NCI-H128 (cell line): ENCODE results near the gene MRPL11.
A peak's percentile ranks its signal among the peaks of the same experiment; 100 is the strongest.
"Not testable (repeated sequence)": the region's sequence is repeated elsewhere in the genome, so short reads cannot be mapped to it uniquely, and the experiment has no call there.

Experiments
- DNase-seq: peaks from one replicate; lab custom pipeline; 2025; ENCODE audit not compliant: unreplicated experiment; lab: John Stamatoyannopoulos, UW

MRPL11 gene

DNA sequence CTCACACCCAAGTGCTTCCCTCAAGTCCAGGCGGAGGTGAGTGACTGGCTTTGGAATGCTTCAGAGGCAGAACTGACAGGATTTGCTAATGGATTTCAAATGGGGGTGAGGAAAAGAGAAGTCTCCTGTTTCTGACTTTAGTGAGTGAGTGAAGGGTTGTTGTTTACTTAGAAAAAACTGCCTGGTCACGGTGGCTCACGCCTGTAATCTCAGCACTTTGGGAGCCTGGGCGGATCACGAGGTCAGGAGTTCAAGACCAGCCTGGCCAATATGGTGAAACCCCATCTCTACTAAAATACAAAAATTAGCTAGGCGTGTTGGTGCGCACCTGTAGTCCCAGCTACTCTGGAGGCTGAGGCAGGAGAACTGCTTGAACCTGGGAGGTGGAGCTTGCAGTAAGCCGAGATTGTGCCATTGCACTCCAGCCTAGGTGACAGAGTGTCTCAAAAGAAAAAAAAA is 6.7 kb downstream of the MRPL11 start:
- DNase-seq, result not testable (repeated sequence)

DNA sequence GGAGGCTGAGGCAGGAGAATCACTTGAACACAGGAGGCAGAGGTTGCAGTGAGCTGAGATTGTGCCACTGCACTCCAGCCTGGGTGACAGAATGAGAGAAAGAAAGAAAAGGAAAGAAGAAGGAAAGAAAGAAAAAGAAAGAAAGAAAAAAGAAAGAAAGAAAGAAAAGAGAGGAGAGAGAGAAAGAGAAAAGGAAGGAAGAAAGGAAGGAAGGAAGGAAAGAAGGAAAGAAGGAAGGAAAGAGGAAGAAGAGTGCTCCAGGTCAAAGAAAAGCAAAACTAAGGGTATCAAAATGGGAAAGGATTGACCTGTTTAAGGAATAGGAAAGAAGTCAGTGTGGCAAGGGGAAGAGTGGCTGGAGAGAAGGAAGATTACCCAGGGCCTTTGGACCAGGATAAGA is 7.4 kb downstream of the MRPL11 start:
- DNase-seq, result not testable (repeated sequence)

DNA sequence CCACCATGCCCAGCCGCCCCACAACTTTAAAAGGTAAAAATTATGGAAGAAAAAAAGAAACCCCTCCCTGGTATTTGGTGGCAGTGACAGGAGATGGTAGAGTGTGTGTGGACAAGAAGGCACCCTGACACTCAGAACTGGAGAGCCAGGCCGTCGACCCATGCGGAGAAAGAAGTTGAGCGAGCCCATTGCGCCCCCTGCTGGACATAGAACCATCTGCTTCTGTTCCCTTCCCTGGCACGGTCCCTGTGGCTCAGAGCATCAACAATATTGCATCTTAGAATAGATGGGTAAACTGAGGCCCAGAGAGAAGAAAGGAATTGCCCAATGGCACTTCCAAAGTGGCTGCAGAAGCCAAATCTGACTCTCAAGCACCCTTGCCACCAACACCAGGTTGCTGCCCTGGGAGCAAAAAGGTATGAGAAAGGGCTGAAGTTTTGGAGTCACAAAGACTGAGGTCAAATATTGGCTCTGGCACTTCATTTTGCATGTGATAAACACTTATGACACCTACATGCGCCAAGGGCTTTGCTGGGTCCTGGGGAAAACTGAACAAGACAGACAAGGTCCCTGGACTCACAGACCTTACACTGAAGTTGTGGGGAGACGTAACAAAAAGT is 8.6 kb downstream of the MRPL11 start:
- DNase-seq, result peak; percentile 58

DNA sequence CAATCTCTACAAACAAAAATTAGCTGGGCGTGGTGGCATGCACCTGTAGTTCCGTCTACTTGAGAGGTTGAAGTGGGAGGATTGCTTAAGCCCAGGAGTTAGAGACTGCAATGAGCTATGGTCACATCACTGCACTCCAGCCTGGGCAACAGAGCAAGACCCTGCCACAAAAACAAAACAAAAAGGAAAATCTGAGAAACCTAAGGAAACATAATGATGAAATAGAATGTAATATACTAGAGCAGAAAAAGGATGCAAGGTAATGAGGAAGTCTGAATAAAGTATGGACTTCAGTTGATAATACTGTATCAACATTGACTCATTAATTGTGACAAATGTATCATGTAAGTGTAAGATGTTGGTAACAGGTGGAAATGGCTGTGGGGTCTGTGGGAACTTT is 9.7 kb downstream of the MRPL11 start:
- DNase-seq, result no peak

DNA sequence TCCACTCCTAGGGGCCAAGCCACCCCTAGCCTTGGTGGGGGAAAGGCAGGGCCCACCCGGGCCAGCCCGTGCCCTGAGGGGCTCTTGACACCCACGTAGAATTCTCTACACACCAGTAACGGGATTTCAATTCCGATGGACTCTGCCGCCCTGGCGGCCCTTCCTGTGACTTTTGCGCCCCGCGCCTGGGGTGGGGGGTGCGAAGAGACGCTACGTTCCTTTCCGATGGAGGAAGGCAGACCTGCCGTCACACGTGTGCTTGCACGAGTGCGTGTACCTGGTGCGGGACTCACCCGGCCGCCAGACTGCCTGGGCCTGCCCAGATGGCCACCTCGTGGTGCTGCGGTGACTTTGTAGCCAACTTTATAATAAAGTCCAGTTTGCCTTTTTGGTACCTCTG is 12.3 kb downstream of the MRPL11 start:
- no peak for DNase-seq

DNA sequence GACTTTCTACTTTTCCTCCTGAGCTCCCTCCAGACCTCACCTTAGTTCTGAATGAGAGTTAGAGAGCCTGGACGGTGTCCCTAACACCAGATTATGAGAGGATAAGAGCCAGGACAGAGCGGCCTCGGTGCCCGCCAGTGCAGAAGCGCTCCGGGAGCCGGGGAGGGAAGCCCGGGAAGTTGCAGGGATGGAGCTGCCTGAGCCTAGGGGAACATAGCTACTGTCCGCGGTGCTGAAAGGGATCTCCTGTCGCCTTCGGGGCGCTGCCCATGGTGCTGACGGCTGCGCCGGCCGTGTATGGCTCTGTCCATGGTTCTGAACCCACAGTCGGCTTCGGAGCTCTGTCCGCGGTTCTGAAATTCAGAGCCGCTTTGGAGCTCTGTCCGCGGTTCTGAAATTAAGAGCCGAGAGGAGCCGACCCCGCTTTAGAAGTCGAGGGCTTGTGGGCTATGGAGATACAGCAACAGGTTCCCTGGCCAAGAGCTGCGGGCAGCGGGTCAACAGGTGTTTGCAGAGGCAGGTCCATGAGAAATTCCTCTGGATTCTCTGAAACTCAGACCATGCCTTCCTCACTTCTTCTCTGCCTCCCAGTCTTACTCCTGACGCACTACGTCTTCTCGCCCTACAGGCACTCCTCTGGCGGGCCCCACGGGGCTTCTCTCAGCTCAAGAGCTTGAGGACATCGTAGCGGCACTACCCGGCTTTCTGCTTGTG is 17.0 kb downstream of the MRPL11 start:
- DNase-seq, result no peak

DNA sequence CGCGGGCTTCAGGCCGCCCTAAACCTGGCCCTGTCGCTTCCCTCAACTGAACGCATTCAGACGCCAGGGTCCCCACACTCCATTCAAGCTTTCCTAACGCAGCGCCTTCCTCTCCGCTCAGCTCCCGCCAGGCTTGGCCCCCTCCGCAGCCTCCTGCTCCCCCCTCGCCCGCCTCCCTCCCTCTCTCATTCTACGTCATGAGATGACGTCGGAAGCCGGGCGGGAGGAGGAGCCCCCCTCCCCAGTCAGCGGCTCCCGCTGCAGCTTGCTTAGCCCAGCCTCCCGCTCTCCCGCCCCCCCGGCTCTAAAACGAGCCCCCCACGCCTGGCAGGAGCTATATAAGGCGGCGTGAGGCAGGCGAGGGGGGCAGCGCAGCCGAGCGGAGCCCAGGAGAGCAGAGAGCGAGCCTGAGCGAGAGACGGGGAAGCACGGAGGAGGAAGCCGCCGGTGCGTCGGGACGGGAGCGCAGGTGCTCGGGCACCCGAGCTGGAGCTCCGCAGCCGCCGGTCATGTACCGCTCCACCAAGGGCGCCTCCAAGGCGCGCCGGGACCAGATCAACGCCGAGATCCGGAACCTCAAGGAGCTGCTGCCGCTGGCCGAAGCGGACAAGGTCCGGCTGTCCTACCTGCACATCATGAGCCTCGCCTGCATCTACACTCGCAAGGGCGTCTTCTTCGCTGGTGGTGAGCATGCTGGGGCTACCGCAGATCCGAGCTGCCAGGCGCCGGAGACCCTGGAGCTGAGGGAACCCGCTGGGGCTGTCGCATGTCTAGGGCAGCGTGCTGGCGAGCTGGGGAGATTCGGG is 17.8 kb downstream of the MRPL11 start, which contains the start of gene NPAS4:
Gene NPAS4, plus strand, starts transcription at position 365 of the 806 bp plus-strand sequence. Its CDS starts 145 bp downstream, at position 510.
- peak; percentile 72 for DNase-seq

DNA sequence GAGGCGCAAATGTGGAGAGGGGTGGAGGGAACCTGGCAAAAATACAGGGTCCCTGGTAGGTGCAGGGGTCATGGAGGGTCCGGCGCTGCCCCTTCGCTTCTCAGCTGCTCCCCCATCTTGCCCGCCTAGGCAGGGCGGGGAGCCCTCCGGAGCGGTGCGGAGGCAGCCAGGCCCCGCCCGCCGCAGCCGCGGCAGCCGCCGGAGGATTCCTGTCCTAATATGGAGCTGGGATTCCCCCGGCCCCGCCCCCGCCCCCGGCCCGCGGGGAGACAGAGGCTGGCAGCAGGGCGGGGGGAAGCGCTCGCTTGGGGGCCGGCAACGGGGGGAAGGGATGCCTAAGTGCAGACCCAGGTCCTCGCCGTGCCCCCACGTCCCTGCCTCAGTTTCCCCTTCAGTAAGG is 18.8 kb downstream of the MRPL11 start:
- no peak for DNase-seq

DNA sequence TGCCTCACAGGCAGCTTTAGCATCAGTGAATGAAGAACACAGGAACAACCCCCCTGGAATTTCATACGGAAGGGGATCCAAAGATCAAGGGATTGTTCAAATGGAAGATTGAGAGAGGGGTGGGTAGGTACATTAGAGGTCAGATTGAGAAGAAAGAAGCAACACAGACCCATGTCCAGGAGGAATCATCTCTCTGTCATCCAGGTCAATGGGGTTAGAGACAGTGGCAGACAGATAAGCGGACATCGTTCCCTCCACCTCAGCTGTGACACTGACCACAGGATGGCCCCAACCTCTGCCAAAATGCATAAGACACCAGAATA is 19.7 kb downstream of the MRPL11 start:
- no peak for DNase-seq

DNA sequence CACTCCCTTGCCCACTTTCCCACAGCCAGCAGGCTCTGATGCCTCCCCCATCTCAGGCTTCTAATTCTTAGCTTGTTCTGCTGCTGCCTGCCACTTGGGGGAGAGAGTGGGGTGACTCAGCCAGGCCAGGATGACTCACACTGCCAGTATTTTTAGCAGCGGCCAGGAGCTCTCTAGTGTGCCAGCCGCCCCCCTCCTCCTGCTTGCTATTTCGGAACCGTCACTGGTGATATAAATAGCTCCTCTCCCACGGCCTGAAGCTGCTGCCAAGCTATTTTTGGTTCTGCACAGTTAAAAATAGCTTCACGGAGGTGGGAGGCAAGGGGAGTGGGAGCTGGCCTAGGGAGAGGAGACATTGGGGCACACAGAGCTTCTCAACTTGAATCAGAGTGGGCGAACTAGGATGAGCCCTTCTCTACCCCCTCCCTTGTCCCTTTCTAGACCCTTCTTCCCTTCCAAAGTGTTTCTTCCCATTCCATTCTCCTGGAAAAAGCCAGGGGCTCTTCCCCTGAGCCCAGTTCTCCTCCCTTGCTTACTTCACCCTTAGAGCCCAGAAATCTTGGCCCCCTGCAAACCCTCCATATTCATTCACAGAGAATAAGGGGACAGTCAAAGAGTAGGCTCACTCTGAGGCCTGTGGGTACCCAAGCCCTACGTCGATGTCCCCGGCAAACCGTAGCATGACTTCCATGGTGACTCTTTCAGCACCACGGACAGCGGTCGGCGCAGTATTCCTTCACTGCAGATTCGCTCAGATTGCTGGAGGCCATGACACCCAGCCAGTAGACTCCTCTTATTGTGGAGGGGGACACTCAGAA is 20.3 kb downstream of the MRPL11 start:
- DNase-seq, result peak; percentile 35

DNA sequence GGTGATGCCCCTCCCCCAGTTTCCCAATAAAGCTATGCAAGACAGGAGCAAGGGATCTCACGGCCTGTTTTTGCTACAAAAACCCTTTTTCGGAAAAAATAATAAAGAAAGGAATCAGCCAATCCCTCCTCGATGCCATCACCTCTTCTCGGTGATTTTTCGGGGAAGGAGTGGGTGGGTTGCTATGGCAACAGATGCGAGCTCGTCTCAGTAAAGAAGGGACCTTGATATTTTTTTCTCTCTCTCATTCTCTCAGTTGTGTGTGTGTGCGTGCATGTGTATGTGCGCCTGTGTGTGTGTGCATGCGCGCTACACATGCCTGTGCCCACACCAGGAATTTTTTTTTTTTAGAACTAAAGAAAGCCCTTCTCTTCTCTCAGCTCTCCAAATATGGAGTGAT is 21.6 kb downstream of the MRPL11 start:
- DNase-seq, result no peak

DNA sequence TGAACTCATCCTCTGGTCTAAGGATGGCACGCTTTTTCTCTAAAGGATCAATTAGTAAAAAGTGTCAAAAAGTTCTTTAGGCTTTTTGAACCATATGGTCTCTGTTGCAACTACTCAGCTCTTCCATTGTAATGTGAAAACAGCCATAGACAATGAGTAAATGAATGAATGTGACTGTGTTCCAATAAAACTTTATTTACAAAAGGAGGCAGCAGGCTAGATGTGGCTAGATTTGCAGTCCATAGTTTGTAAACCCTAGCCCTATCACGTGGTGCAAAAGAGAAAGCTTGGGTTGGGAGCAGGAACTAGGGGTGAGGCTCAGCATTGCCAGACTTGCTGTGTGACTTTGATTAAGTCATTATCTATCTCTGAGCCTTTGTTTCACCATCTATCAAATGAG is 23.2 kb downstream of the MRPL11 start:
- no peak for DNase-seq

DNA sequence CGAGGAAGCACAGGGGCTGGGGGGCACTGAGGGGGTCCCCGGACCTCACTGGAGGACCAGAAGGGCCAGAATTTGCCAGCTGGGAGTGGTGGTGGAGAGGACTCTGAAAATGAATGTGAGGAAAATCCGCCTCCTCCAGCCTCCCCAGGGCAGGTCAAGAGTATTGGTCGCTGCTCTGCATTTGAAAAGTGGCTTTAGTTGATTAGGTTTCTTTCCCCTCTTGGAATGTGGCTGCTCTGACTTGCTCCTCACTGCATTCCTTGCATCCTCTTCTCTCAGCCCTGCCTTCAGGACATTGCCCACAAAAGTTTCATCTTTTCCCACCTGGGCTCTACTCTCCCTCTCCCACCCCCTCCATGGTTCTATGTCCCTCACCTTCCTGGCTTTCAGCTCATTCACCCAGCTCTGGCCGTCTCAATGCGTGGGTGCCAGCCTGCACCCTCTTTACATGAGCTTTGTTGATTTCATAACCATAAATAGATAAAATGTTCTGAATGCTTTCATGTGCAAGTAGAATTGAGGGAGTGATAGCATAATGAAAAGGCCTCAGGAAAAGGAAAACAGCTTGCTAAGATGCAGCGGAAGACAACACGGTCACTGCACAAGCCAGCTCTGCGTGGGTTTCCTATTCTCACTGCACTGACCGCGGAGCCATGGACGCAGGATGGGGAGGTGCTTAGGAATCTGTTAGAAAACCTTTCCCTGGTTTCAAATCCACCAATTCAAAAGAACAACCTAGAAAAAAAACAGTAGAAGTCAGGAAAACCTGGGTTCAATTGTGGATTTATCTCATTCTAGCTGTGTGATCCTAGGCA is 24.3 kb downstream of the MRPL11 start:
- DNase-seq, result no peak

DNA sequence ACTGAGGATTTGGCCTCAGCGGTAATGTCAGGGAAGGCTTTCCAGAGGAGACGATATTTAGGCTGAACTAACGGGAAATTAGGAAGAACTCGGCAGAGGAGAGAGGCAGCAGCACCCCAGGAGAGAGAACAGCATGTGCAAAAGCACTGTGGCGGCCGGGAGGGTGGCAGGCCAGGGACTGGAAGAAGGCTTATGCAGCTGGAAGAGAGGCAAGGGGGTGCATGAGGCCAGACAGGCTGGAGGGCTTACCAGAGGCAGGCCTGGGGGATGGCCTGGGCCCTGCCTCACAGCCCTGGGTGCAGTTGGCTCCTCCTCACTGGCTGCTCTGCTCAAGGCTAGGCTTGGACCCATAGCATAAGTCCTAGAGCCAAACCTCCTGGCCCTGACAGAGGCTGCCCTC is 25.5 kb downstream of the MRPL11 start:
- DNase-seq, result no peak

DNA sequence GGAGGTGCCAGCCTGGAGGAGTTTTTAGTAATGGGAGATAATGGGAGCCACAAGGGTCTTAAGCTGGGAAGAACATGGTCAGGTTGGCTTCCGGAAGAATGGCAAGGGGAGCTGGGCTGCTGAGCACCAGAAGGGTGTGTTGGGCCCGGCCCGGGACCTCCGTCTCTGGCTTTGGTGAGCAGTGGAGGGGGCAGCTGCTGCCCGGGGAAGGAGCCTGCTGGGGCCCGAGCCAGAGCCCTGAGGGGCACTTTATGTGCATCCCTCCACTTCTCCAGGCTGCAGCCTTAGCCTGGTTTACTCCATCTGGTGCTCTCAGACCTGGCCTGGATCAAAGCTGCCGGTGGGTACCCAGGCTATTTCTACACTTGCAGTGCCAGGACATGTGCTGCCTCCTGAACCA is 26.5 kb downstream of the MRPL11 start:
- no peak for DNase-seq

DNA sequence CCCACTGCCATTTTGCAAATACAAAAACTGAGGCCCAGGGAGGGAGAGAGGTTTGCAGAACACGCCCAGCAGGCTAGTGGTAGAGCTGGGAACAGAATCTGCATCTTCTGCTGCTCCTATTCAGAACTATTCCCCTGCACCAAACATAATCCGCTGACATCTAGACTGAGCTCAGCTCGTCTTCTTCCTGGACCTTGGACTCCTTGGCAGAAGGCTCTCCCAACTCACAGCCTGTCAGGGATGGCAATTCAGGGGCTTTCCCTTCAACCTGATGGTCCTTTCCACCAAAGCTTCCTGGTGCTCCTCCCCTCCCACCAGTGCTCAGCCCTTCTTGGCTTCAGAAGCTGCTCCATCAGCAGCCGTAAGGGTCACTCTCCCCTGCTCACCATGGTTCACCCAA is 27.3 kb downstream of the MRPL11 start:
- no peak for DNase-seq

DNA sequence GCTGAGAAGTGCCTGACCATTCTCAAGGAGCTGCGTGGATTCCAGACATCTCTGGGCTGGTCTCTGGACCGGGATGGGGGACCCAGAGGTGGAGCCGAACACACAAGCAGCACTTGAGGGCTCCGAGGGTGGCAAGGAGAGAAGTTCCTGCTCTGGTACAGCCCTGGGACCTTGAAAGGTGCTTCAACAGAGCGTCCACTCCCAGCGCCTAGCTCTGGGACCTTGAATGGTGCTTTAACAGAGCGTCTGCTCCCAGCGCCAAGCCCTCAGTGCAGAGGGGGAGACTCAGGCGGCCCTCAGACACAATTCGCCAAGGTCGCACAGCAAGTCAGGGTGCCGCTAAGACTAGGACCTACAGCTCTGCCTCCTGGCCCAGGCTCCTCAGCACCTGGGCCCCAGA is 28.5 kb downstream of the MRPL11 start:
- DNase-seq, result no peak

DNA sequence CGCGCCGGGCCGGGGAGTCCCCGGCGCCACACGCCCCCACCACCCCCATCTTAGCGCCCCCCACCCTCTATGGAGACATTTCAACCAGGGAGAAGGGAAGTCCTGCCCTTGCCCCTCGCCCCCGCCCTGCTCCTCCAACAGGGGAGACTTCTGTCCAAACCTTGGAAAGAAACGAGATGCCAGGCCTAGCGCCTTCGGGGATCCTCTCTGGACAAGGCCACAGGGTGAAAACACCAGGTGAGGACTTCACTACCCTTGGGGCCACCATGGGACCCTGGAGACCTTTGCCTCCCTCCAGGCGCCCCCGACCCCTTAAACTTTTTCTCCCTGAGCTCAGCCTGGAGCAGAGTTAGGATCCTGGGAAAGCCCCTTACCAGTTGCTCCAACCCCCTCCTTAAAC is 29.4 kb downstream of the MRPL11 start:
- DNase-seq, result no peak

DNA sequence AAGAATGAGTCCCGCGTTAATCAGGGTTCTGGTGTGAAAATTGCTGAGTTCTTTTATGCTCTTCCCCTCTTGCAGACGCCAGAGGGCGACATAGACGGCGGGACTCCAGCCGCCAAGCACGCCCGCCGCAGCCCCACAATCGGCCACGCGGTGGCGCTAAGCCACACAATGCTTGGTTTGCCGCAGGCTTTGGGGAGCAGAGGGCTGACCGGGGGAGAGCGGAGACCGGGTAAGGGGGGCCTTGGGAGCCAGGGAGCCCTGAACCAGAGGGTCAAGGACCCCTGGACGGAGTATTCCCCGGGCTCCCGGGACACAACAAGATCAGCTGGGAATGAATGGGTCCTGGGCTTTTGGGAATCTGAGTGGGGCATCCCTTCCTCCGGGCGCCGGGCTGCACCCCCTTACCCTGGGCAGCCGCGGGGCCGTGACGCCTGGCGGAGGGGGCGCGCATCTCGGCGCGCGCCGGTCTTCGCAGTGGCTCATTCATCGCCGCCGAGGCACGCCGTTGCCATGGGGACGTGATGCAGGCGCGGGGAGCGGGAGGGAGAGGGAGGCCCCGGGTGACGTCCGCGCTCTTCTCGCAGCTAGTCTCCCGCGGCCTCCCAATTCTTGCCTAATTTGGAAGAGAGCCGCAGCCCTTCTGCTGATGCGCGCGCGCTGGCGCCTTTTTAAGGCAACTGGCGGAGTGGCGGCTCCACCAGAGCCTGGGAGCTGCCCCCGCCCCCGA is 30.0 kb downstream of the MRPL11 start:
- DNase-seq, result peak; percentile 93

DNA sequence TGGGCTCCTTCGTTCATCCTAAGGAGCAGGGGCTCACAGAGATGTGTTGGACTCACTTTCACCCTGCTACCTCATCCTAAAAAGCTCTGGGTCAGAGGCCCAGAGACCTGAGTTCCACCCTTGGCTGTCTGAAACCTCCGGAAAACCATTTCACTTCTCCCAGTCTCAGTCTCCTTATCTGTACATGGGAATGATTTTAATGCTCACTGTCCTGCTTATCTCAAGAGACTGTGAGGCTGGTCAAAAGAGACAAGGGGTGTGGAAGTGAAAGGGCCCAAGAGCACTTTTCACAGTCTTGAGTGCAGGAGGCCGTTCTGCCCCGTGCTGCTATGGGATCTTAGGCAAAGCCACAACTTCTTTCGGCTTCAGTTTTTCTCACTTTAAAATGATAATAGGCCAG is 31.0 kb downstream of the MRPL11 start:
- DNase-seq, result no peak
